Activated naive CD8-positive, alpha-beta T cell treated with anti-CD3 and anti-CD28 coated beads, Interleukin-2, amount 10 ng/mL, durations not matched to agents 7 days and 5 days (primary cell): ENCODE measurements around the gene SLC3A2. TPM values are rescaled to one million over a fixed set of nuclear protein-coding genes. Genes with fewer than 3 reads are reported as not detected.
A peak's percentile ranks its signal among the peaks of the same experiment; 100 is the strongest.
"Not testable (repeated sequence)": the region's sequence is repeated elsewhere in the genome, so short reads cannot be mapped to it uniquely, and the experiment has no call there.

Experiments used
- ATAC-seq: fragments of 150-1000 bp; cut with Tn5 transposase; one replicate; pipeline ENCODE4 v1.10.0; 2021; ENCODE audit warnings: low read depth, moderate library complexity
- POLR2A ChIA-PET: fragments of 350-600 bp; sonication (Branson Sonifier 250); formaldehyde crosslinking; loops from one replicate; lab custom pipeline; 2021; ENCODE audit warnings: antibody characterized with exemption; lab: Charles Lee
- DNase-seq: peaks from one replicate; pipeline ENCODE4 v3.0.0; 2021
- H3K27ac Mint-ChIP-seq: one replicate; pipeline ENCODE4 v1.8.0; 2022; ENCODE audit warnings: mild to moderate bottlenecking, mixed read lengths
- H3K27me3 Mint-ChIP-seq: one replicate; pipeline ENCODE4 v1.8.0; 2022; ENCODE audit warnings: mild to moderate bottlenecking, moderate library complexity, mixed read lengths
- H3K36me3 Mint-ChIP-seq: one replicate; pipeline ENCODE4 v1.8.0; 2021; ENCODE audit warnings: mild to moderate bottlenecking, mixed read lengths
- H3K4me1 Mint-ChIP-seq: one replicate; pipeline ENCODE4 v1.8.0; 2021; ENCODE audit warnings: mixed read lengths
- H3K4me3 Mint-ChIP-seq: one replicate; pipeline ENCODE4 v1.8.0; 2022; ENCODE audit warnings: mild to moderate bottlenecking, moderate library complexity, mixed read lengths
- H3K9me3 Mint-ChIP-seq: one replicate; pipeline ENCODE4 v1.8.0; 2021; ENCODE audit warnings: mixed read lengths
- total RNA-seq, 2 experiments: library from RNA; stranded (reverse); gene quantifications; one replicate each; pipeline ENCODE4 v1.2.3, GENCODE V29; 2021

Gene SLC3A2
- total RNA-seq, 2 experiments from 2014 or later: 222 to 228 TPM

DNA sequence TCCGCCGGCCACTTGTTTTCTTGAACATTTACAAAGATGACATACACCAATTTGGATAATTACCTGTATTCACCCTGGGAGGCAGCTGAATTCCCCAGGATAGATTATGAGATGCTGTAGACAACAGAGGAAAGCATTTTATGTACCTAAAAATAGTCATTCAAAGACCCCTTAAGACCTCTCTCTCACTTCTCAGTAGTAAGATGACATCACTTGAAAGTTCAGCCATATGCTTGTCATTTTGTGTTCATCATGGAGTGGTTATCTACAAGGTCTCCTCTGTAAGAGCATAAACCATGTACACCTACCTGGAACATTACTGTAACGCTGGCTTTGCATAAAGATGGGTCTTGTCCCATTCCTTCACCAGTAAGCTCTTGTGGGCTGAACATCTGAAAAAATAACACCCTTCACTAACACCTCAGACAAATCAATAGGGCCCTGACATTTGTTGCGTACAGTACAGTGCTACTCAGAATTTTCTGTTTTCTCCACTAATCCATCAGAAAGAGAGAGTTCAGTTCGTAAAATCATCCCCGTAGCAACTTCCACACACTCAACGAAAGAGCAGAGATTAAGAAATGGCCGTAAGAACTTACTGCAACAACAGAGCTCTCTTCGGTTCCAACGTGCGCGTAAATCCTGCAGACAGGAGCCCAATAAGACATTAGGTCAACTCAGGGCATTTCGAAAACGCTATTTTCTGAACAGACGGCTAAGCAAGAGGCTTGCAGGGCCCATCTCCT, 25.7 kb upstream of the SLC3A2 start:
- Mint-ChIP-seq H3K27ac (peak overlapping the region; percentile 98), H3K36me3 (peaks cover 37% of the 10 kb centered on the region), H3K9me3 (no peaks in the 10 kb centered on the region), H3K27me3 (no peaks in the 10 kb centered on the region), H3K4me1 (peaks cover 45% of the 10 kb centered on the region), H3K4me3 (peak overlapping the region; percentile 96)
- POLR2A ChIA-PET: interaction anchor here (0.5 to 10.5 kb wide), 34 partner anchors 9 to 453 kb away, joined by 3 to 429 read pairs (median 7); partner anchors contain the start of genes BSCL2, C11orf98, CSKMT and EEF1G
- ATAC-seq (no peak), DNase-seq (no peak)

DNA sequence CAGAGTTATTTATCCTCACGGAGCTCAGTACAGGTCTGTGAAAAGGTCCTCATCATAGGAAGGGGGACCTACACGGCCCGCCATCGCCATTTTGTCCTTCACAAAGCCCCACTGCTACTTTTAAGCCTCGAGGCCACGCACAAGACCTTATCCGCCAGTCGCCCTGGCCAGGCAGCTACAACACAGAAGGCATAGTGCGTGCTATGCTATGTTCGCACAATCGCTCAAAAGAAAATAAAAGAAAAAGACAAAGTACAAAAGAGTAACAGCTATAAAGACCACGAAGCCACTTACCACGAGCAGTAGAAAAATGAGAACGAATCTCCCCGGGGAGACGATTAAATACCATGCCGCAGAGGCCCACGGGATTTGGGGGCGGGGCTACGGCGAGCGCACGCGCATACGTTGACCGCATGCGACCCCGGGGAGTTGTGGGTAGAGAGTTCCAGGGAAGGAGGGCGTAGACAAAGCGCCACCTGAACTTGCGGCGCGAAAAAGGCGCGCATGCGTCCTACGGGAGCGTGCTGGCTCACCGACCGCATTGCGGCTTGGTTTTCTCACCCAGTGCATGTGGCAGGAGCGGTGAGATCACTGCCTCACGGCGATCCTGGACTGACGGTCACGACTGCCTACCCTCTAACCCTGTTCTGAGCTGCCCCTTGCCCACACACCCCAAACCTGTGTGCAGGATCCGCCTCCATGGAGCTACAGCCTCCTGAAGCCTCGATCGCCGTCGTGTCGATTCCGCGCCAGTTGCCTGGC, 24.9 kb upstream of the SLC3A2 start:
- Mint-ChIP-seq H3K4me1 (peaks cover 45% of the 10 kb centered on the region), H3K36me3 (peaks cover 37% of the 10 kb centered on the region), H3K27me3 (no peaks in the 10 kb centered on the region), H3K9me3 (no peaks in the 10 kb centered on the region), H3K4me3 (peak overlapping the region; percentile 96), H3K27ac (peak overlapping the region; percentile 98)
- ATAC-seq: peak; percentile 89
- DNase-seq: peak; percentile 99
- POLR2A ChIA-PET: interaction anchor here (0.5 to 10.5 kb wide), 37 partner anchors 9 to 454 kb away, joined by 3 to 429 read pairs (median 7); partner anchors contain the start of genes BSCL2, C11orf98, CSKMT and EEF1G

DNA sequence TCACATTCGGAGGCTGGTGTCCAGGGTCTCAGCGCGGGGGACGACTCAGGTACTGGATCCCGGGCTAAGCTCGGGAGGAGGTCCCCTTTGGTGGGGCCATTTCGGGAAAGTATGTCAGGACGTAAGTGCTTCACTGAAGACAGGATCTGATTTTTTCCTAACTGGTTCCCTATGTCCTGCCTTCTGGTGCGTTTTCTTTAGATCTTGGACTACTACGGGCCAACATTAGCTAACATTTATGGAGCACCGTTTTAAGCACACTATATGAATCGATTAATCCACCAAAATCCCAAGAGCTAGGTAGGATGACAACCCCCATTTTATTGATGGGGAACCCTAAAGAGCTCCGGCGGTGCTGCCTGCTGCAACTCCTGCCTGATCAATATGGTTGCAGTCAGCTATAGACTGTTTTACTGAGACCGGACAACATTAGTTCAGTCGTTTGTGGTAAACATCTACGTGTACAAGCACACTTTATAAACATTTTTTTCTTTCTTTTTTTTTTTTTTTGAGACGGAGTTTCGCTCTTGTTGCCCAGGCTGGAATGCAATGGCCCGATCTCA, 24.3 kb upstream of the SLC3A2 start:
- no peaks in the 10 kb centered on the region for H3K27me3 Mint-ChIP-seq
- H3K4me1 Mint-ChIP-seq: peaks cover 49% of the 10 kb centered on the region
- peaks cover 37% of the 10 kb centered on the region for H3K36me3 Mint-ChIP-seq
- H3K27ac Mint-ChIP-seq: peak overlapping the region; percentile 98
- POLR2A ChIA-PET: interaction anchor here (0.9 to 10.5 kb wide), 31 partner anchors 9 to 454 kb away, joined by 3 to 429 read pairs (median 8); partner anchors contain the start of genes BSCL2, EEF1G, GNG3 and HNRNPUL2
- DNase-seq (no peak), ATAC-seq (no peak)
- peak overlapping the region; percentile 96 for H3K4me3 Mint-ChIP-seq
- H3K9me3 Mint-ChIP-seq: no peaks in the 10 kb centered on the region

DNA sequence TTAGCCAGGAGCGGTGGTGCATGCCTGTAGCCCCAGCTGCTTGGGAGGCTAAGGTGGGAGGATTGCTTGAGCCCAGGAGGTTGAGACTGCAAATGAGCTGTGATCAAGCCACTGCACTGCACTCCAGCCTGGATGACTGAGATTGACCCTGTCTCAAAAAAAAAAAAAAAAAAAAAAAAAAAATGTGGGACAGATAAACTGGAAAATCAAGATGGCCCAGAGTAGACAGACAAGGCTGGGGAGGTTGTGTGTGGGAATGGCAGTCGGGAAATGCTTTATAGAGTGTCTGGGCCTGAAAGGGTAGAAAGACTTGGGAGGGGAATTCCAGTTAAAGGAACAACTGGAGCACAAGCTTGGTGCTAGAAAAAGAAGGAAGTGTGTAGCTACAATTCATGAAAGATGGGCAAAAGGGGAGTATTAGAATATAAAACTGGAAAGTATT, 23.1 kb upstream of the SLC3A2 start:
- H3K9me3 Mint-ChIP-seq: no peaks in the 10 kb centered on the region
- peaks cover 45% of the 10 kb centered on the region for H3K4me1 Mint-ChIP-seq
- H3K27me3 Mint-ChIP-seq: no peaks in the 10 kb centered on the region
- ATAC-seq (no peak), DNase-seq (no peak)
- peak overlapping the region; percentile 96 for H3K4me3 Mint-ChIP-seq
- H3K27ac Mint-ChIP-seq: no peak overlapping the region
- POLR2A ChIA-PET: interaction anchor here (0.7 to 10.5 kb wide), 9 partner anchors 8 to 266 kb away, joined by 3 to 429 read pairs (median 61); partner anchors contain the start of genes HNRNPUL2, SLC3A2, TMEM179B and TTC9C
- peaks cover 28% of the 10 kb centered on the region for H3K36me3 Mint-ChIP-seq

DNA sequence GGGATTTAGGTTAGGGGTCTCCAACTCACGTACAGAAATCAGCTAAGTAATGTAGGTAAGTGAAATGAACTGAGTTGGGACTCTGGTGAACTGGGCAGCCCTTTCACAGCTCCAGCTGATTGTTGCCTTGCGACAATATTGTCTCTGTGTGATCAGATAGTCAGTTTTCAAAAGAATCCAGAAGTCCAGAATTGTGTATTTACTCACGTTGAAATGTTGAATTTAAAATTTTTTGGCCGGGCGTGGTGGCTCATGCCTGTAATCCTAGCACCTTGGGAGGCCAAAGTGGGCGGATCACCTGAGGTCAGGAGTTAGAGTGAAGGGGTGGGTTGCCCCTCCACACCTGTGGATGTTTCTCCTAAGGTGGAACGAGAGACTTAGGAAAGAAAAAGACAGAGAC, 22.5 kb upstream of the SLC3A2 start:
- POLR2A ChIA-PET: interaction anchor here (0.6 to 10.5 kb wide), 6 partner anchors 18 to 1372 kb away, joined by 3 to 429 read pairs (median 89); partner anchors contain the start of genes HNRNPUL2, SLC3A2, TMEM179B and TTC9C
- Mint-ChIP-seq H3K36me3 (peaks cover 22% of the 10 kb centered on the region), H3K4me3 (no peak overlapping the region), H3K9me3 (no peaks in the 10 kb centered on the region), H3K27ac (no peak overlapping the region), H3K27me3 (no peaks in the 10 kb centered on the region), H3K4me1 (peaks cover 43% of the 10 kb centered on the region)
- no peak for DNase-seq
- ATAC-seq: no peak

DNA sequence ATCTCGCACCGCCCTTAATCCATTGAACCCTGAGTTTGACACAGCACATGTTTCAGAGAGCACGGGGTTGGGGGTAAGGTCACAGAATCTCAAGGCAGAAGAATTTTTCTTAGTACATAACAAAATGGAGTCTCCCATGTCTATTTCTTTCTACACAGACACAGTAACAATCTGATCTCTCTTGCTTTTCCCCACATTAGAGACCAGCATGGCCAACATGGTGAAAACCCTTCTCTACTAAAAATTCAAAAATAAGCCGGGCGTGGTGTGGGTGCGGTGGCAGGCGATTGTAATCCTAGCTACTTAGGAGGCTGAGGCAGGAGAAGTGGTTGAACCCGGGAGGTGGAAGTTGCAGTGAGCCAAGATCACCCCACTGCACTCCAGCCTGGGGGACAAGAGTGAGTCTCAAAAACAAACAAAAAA, 21.4 kb upstream of the SLC3A2 start:
- H3K27ac Mint-ChIP-seq, DNase-seq, H3K9me3 Mint-ChIP-seq, ATAC-seq, H3K4me3 Mint-ChIP-seq, H3K27me3 Mint-ChIP-seq: not testable (repeated sequence)
- Mint-ChIP-seq H3K36me3 (peaks cover 11% of the 10 kb centered on the region), H3K4me1 (peaks cover 35% of the 10 kb centered on the region)
- POLR2A ChIA-PET: interaction anchor here (7.6 kb wide), 1 partner anchor 18 kb away, joined by 76 read pairs; the partner anchor contains the start of gene WDR74

DNA sequence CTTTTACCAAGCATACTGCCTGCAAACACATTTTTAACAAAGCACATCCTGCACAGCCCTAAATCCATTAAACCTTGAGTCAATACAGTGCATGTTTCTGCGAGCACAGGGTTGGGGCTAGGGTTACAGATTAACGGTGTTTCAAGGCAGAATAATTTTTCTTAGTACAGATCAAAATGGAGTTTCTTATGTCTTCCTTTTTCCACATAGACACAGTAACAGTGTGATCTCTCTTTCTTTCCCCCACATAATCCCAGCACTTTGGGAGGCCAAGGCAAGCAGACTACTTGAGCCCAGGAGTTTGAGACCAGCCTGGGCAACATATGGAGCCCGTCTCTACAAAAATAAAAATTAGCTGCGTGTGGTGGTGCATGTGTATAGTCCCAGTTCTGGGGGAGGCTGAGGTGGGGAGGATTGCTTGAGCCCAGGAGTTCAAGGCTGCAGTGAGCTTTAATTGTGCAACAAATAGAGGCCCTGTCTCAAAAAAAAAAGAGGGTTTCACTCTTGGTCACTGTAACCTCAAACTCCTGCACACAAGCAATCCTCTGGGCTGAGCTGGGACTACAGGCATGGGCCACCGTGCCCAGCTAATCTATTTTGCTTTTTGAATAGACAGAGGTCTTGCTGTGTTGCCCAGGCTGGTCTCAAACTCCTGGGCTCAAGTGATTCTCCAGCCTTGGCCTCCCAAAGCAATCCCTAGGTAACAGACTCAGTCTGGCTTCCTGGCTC, 19.7 kb upstream of the SLC3A2 start:
- peaks cover 32% of the 10 kb centered on the region for H3K4me1 Mint-ChIP-seq
- no peak overlapping the region for H3K4me3 Mint-ChIP-seq
- H3K9me3 Mint-ChIP-seq: no peaks in the 10 kb centered on the region
- H3K27me3 Mint-ChIP-seq: no peaks in the 10 kb centered on the region
- peak overlapping the region; percentile 63 for H3K27ac Mint-ChIP-seq
- no peaks in the 10 kb centered on the region for H3K36me3 Mint-ChIP-seq
- no peak for ATAC-seq
- no peak for DNase-seq
- POLR2A ChIA-PET: interaction anchor here (1.0 to 7.6 kb wide), 10 partner anchors 9 to 75 kb away, joined by 3 to 76 read pairs (median 4); partner anchors contain the start of genes SLC3A2, STX5, TEX54 and TMEM179B

DNA sequence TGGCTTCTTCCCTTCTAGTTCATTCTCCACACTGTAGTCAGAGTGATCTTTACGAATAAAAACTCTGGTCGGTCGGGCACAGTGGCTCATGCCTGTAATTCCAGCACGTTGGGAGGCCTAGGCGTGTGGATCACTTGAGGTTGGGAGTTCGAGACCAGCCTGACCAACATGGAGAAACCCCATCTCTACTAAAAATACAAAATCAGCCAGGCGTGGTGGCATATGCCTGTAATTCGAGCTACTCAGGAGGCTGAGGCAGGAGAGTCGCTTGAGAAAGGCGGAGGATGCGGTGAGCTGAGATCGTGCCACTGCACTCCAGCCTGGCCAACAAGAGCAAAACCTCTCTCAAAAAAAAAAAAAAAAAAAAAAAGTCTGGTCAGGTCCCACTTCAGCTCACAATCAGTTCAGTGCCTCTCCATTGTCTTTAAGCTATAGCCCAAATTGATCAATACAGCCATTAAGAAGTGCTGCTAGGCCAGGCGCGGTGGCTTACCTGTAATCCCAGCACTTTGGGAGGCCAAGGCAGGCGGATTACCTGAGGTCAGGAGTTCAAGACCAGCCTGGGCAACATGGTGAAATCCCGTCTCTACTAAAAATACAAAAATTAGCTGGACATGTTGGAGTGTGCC, 19.0 kb upstream of the SLC3A2 start:
- Mint-ChIP-seq H3K27ac (peak overlapping the region; percentile 70), H3K4me1 (peaks cover 31% of the 10 kb centered on the region)
- not testable (repeated sequence) for DNase-seq, H3K4me3 Mint-ChIP-seq, H3K27me3 Mint-ChIP-seq, H3K9me3 Mint-ChIP-seq, H3K36me3 Mint-ChIP-seq, ATAC-seq
- POLR2A ChIA-PET: interaction anchor here (0.6 to 7.6 kb wide), 13 partner anchors 9 to 152 kb away, joined by 3 to 76 read pairs (median 4); partner anchors contain the start of genes SLC3A2, STX5, TEX54 and TMEM179B

DNA sequence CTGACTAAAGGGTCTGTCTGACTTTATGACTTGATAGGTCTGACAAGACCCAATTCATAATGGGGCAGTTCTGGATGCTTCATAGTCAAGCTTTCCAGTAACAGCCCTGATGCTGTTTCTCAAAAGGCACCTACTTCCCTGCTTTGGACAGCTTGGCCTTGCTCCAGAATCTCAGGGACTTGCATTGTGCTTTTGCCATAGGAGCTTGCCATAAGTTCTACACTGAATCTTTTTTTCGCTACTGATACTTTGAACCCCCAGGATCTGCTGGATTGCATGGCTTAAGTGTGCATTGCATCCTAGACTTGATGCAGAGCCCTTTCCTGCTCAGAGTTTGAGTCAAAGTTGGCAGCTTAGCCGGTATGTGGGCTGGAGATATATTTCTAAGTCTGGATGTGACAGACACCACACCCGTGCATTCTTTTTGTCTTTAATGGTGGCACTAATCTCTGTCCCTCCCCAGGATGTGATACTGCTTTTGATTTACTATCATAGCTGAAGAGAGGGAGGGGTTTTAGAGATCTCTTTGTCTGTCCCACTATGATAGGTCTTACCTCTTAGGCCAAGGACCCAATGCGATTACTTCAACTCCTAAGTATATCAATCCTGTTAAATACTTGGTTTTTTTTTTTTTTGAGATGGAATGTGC, 16.9 kb upstream of the SLC3A2 start:
- Mint-ChIP-seq H3K4me1 (peaks cover 24% of the 10 kb centered on the region), H3K36me3 (peaks cover 1% of the 10 kb centered on the region), H3K27ac (no peak overlapping the region), H3K27me3 (no peaks in the 10 kb centered on the region), H3K4me3 (no peak overlapping the region), H3K9me3 (no peaks in the 10 kb centered on the region)
- no peak for DNase-seq
- POLR2A ChIA-PET: interaction anchor here (0.7 to 7.6 kb wide), 4 partner anchors 17 to 184 kb away, joined by 4 to 76 read pairs (median 20); partner anchors contain the start of genes SLC3A2, TMEM179B and WDR74
- ATAC-seq: no peak

DNA sequence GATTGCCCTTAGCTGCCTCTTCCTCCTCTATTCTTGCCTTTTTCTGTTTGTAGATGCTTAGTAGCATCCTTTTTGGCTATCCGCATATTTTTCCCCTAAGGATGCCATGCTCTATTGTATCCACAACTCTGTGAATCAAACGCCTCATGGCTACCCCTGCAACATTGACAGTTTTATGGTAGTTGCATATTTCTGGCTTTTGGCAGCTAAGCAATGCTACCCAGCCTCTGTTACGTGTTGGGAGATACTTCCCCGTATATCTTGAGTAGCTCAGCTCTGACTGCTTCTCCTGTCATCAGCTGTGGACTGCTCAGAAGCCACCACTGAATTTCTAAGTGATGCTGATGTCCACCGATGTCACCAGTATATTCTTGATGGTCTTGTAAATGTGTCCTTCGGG, 15.1 kb upstream of the SLC3A2 start:
- H3K27ac Mint-ChIP-seq: no peak overlapping the region
- ATAC-seq (no peak), DNase-seq (no peak)
- peaks cover 1% of the 10 kb centered on the region for H3K36me3 Mint-ChIP-seq
- H3K4me1 Mint-ChIP-seq: peaks cover 15% of the 10 kb centered on the region
- POLR2A ChIA-PET: interaction anchor here (0.6 to 7.6 kb wide), 7 partner anchors 9 to 246 kb away, joined by 3 to 76 read pairs (median 6); partner anchors contain the start of genes SLC3A2, WDR74 and ZBTB3
- no peaks in the 10 kb centered on the region for H3K27me3 Mint-ChIP-seq
- H3K9me3 Mint-ChIP-seq: no peaks in the 10 kb centered on the region
- no peak overlapping the region for H3K4me3 Mint-ChIP-seq

DNA sequence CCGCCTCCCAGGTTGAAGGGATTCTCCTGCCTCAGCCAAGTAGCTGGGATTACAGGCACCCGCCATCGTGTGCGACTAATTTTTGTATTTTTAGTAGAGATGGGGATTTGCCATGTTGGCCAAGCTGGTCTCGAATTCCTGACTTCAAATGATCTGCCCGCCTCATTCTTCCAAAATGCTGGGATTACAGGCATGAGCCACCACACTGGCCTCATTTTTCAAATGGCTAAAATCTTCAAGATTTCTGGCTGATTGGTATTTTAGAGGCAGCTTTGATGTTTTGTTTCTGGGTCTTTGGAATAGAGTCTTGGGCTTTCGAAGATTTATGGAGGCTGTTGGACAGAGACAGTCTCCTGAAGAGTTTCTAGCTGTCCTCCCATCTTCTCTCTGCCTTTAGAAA, 5.8 kb upstream of the SLC3A2 start:
- no peaks in the 10 kb centered on the region for H3K27me3 Mint-ChIP-seq
- H3K9me3 Mint-ChIP-seq: no peaks in the 10 kb centered on the region
- DNase-seq: no peak
- H3K36me3 Mint-ChIP-seq: peaks cover 7% of the 10 kb centered on the region
- no peak overlapping the region for H3K4me3 Mint-ChIP-seq
- peaks cover 7% of the 10 kb centered on the region for H3K4me1 Mint-ChIP-seq
- POLR2A ChIA-PET: interaction anchor here (0.6 to 4.4 kb wide), 4 partner anchors 10 to 43 kb away, joined by 3 to 16 read pairs (median 4); partner anchors contain the start of gene STX5
- no peak for ATAC-seq
- H3K27ac Mint-ChIP-seq: no peak overlapping the region
